Natural killer cell (primary cell): Measurements from ENCODE around the gene TTC28. TPM values are rescaled to one million over a fixed set of nuclear protein-coding genes. Genes with fewer than 3 reads are reported as not detected.

Experiments
- ATAC-seq, 3 donors: fragments of 150-1000 bp in 2 of 3; fragments of 200-7000 bp in 1 of 3; cut with Tn5 transposase; 1 replicate in 1 of 3; 2 replicates in 2 of 3; pipeline ENCODE4 v1.10.0; 2021; ENCODE audit warnings: mild to moderate bottlenecking in 2 of 3, moderate library complexity in 2 of 3
- DNase-seq, 2 donors: peaks; one replicate each; pipeline versions ENCODE4 v3.0.0 to v3.0.0-alpha.2; 2013 to 2021; ENCODE audit warnings: mixed read lengths in 1 of 2
- H3K27ac ChIP-seq: one replicate; pipeline ENCODE4 v1.5.1; 2013; ENCODE audit warnings: mild to moderate bottlenecking, low read length
- H3K27me3 ChIP-seq: one replicate; pipeline ENCODE4 v1.6.1; 2013; ENCODE audit warnings: low read length; ENCODE audit not compliant: control insufficient read depth, insufficient read depth
- H3K36me3 ChIP-seq: one replicate; pipeline ENCODE4 v1.6.1; 2013; ENCODE audit warnings: low read length; ENCODE audit not compliant: control insufficient read depth, insufficient read depth
- H3K4me1 ChIP-seq: one replicate; pipeline ENCODE4 v1.6.1; 2013; ENCODE audit warnings: low read length; ENCODE audit not compliant: control insufficient read depth, insufficient read depth
- H3K4me3 ChIP-seq: one replicate; pipeline ENCODE4 v1.5.1; 2013; ENCODE audit warnings: low read length
- H3K9me3 ChIP-seq: one replicate; pipeline ENCODE4 v1.6.1; 2013; ENCODE audit warnings: low read length; ENCODE audit not compliant: control insufficient read depth, insufficient read depth
- H3K27ac Mint-ChIP-seq, 2 donors: one replicate each; pipeline ENCODE4 v1.8.0; 2022; ENCODE audit warnings: mild to moderate bottlenecking in 2 of 2, mixed read lengths in 2 of 2, moderate library complexity in 1 of 2
- H3K27me3 Mint-ChIP-seq, 2 donors: one replicate each; pipeline ENCODE4 v1.8.0; 2022; ENCODE audit warnings: low read depth in 2 of 2, mixed read lengths in 2 of 2
- H3K36me3 Mint-ChIP-seq: one replicate; pipeline ENCODE4 v1.8.0; 2022; ENCODE audit warnings: mixed read lengths
- H3K4me1 Mint-ChIP-seq, 2 donors: one replicate each; pipeline ENCODE4 v1.8.0; 2022; ENCODE audit warnings: mixed read lengths in 2 of 2
- H3K4me3 Mint-ChIP-seq: one replicate; pipeline ENCODE4 v1.8.0; 2022; ENCODE audit warnings: mild to moderate bottlenecking, moderate library complexity, mixed read lengths
- H3K9me3 Mint-ChIP-seq, 2 donors: one replicate each; pipeline ENCODE4 v1.8.0; 2022; ENCODE audit warnings: mixed read lengths in 2 of 2
- CTCF ChIP-seq: fragments of 200-600 bp; IDR thresholded peaks from one replicate; pipeline ENCODE4 v1.8.0; 2022; ENCODE audit warnings: antibody characterized with exemption
- WGBS: methylation state at CpG from one replicate; pipeline ENCODE4 v1.1.7; 2013; ENCODE audit warnings: missing lambda C conversion rate; ENCODE audit not compliant: insufficient coverage; 5-methylcytosine and 5-hydroxymethylcytosine counted together
- intact Hi-C: fragments of 100-400 bp; cut with micrococcal nuclease; formaldehyde crosslinking; loops from one replicate; pipeline ENCODE4 v1.14.2; 2022
- total RNA-seq, 4 donors: library from RNA; stranded (reverse); fragments of 120-200 nt in 1 of 4; gene quantifications; one replicate each; pipeline versions ENCODE4 v1.2.3 to v1.2.4, GENCODE V29; 2013 to 2022

The TTC28 gene
- total RNA-seq, 3 donors from 2014 or later (not counting 1 experiment from before 2014, with no cell fraction given): 4.1 to 10.0 (median 8.6) TPM

GRCh38 chr22:28043266-28043665 is 636.4 kb downstream of the TTC28 start:
- Histone ChIP-seq H3K27ac (no peak overlapping the region), H3K27me3 (no peaks in the 10 kb centered on the region), H3K4me3 (no peak overlapping the region), H3K9me3 (no peaks in the 10 kb centered on the region), H3K36me3 (no peaks in the 10 kb centered on the region), H3K4me1 (no peaks in the 10 kb centered on the region)
- no peak overlapping the region for H3K4me3 Mint-ChIP-seq
- H3K9me3 Mint-ChIP-seq: no peaks in the 10 kb centered on the region
- 64% methylated on average over 2 of the region's 2 CpGs for WGBS
- no peaks in the 10 kb centered on the region for H3K36me3 Mint-ChIP-seq
- peaks cover 2 to 11% of the 10 kb centered on the region in 2 donors for H3K27me3 Mint-ChIP-seq
- H3K4me1 Mint-ChIP-seq: no peaks in the 10 kb centered on the region
- no peak for DNase-seq
- H3K27ac Mint-ChIP-seq: no peak overlapping the region
- TF ChIP-seq CTCF: no peak
- intact Hi-C loops: no loop called here
- no peak for ATAC-seq

GRCh38 chr22:28034760-28035401 is 644.8 kb downstream of the TTC28 start:
- no peaks in the 10 kb centered on the region for H3K36me3 ChIP-seq
- no peak overlapping the region for H3K4me3 Mint-ChIP-seq
- H3K4me1 Mint-ChIP-seq: no peaks in the 10 kb centered on the region
- H3K27me3 Mint-ChIP-seq: peaks cover 6 to 23% of the 10 kb centered on the region in 2 donors
- no peak overlapping the region for H3K4me3 ChIP-seq
- intact Hi-C loops: no loop called here
- no peaks in the 10 kb centered on the region for H3K4me1 ChIP-seq
- H3K27ac Mint-ChIP-seq: no peak overlapping the region
- no peaks in the 10 kb centered on the region for H3K36me3 Mint-ChIP-seq
- WGBS: 27% methylated on average over 7 of the region's 7 CpGs
- DNase-seq (peak in 1 of 2 donors; percentile 48), ATAC-seq (no peak)
- no peaks in the 10 kb centered on the region for H3K27me3 ChIP-seq
- TF ChIP-seq CTCF: no peak
- no peaks in the 10 kb centered on the region for H3K9me3 ChIP-seq
- no peaks in the 10 kb centered on the region for H3K9me3 Mint-ChIP-seq
- H3K27ac ChIP-seq: no peak overlapping the region

GRCh38 chr22:28034145-28034759 is 645.4 kb downstream of the TTC28 start:
- no peaks in the 10 kb centered on the region for H3K9me3 Mint-ChIP-seq
- Histone ChIP-seq H3K27me3 (no peaks in the 10 kb centered on the region), H3K4me3 (no peak overlapping the region), H3K36me3 (no peaks in the 10 kb centered on the region), H3K9me3 (no peaks in the 10 kb centered on the region), H3K27ac (no peak overlapping the region), H3K4me1 (no peaks in the 10 kb centered on the region)
- H3K27ac Mint-ChIP-seq: no peak overlapping the region
- intact Hi-C loops: no loop called here
- peaks cover 4 to 23% of the 10 kb centered on the region in 2 donors for H3K27me3 Mint-ChIP-seq
- 79% methylated on average over 9 of the region's 9 CpGs for WGBS
- H3K36me3 Mint-ChIP-seq: no peaks in the 10 kb centered on the region
- no peak for TF ChIP-seq CTCF
- no peaks in the 10 kb centered on the region for H3K4me1 Mint-ChIP-seq
- DNase-seq (no peak), ATAC-seq (no peak)
- H3K4me3 Mint-ChIP-seq: no peak overlapping the region

- Histone ChIP-seq H3K36me3 (no peaks in the 10 kb centered on the region), H3K4me3 (no peak overlapping the region), H3K27me3 (no peaks in the 10 kb centered on the region), H3K27ac (no peak overlapping the region), H3K4me1 (no peaks in the 10 kb centered on the region), H3K9me3 (no peaks in the 10 kb centered on the region)
- Mint-ChIP-seq H3K27ac (no peak overlapping the region), H3K4me3 (no peak overlapping the region), H3K36me3 (no peaks in the 10 kb centered on the region), H3K4me1 (no peaks in the 10 kb centered on the region), H3K9me3 (no peaks in the 10 kb centered on the region), H3K27me3 (peaks cover 4 to 23% of the 10 kb centered on the region in 2 donors)
- no peak for TF ChIP-seq CTCF
- WGBS: 60% methylated on average over 3 of the region's 3 CpGs
- ATAC-seq (no peak), DNase-seq (no peak)
- intact Hi-C loops: no loop called here
These were observed 646.8 kb downstream of the TTC28 start for GRCh38 chr22:28032861-28033260.
